ENCODE results near the gene EXOSC10.

EXOSC10 gene

GRCh38 chr1:11099310-11100148 is at the start of gene EXOSC10:
EXOSC10 (minus strand) TSS chr1:11099869; CDS start chr1:11099831, 38 bp downstream.
- peak; percentile 96 for DNase-seq (ENCODE audit: low spot score)

GRCh38 chr1:11147197-11147770 is 47.6 kb upstream of the EXOSC10 start:
- no peak for DNase-seq (ENCODE audit: low spot score)

DNA sequence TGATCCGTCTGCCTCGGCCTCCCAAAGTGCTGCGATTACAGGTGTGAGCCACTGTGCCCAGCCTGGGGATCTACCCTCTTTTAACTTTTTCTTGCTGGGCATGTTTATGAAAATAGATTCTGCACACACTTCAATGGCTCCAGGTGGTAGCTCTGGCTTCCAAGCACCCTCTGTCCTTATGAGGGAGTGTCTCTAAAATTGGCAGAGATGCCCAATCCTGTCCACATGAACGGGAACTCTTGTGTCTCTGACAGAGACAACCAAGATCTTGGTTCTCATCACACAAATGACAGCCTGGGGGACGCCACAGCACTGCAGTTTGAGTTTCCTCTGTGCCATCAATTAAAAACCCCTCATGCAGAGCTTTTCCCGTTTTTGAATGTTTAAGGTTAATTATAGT is 46.1 kb upstream of the EXOSC10 start:
- no peak for DNase-seq (ENCODE audit: low spot score)

DNA sequence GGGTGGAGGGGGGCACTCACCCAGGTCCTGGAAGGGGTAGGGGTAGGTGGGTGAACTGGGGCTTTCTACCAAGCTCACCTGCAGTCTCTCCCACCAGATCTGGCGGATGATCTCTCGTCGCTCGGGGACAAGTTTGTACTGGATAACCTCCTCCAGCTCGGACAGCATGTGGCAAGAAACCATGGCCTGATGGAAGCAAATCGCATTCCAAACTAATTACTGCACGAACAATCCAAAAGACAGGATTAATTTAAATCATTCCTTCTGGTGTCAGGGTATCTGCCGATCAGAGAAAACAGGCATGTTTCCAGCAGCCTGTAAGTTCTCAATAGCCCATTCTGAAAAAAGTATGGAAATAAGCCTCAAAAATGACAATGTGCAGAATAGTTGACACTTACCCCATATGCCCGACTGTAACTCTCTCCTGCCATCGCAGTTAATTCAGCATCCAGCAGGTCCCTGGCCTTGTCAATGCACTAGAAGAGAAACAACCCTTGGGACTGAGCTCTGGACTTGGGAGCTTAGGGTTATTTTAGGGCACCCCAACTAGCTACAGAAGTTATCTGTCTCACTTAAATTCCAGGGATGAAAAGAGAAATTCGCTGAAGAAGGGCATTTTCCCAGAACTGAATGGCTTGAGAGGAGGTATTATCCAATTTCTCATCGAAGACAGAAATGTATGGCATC is 45.0 kb upstream of the EXOSC10 start:
- DNase-seq (ENCODE audit: low spot score), result no peak

GRCh38 chr1:11143907-11144306 is 44.2 kb upstream of the EXOSC10 start:
- no peak for DNase-seq (ENCODE audit: low spot score)

- no peak for DNase-seq (ENCODE audit: low spot score)
Observed at GRCh38 chr1:11143401-11143800, 43.7 kb upstream of the EXOSC10 start.

DNA sequence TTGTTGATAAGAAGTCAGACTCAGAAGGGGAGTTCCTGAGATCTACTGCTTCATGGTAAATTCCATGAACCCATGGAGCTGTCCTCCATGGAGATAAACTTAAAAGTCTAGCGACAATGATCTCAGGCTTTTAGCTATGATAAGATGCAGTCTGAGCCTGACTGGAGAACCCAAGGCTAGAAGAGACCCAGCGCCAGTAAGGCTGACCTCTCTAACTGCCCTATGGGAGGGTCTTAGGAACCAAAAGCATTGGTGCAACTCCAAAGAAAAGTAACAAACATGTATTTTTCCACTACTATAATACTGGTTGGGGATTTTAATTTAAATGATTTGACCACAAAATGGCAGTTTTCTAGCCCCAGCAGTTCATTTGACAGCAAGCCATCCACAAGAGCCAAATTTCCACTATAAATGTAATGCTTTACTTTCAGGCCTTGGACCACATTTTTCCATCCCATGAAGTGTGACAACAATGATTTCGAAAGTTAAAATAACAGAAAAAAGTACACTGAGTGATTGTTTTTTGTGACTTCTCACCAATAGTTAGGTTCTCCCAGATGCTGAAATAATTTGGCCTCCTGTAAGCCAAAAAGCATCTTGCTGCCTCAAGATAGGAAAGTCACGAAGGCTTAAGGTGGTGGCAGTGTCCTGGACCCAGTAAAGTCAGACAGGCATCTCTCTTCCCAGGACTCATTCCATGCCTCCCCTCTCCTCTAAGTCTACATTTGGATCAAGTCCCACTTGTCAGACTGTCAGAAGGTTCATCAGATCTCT is 43.1 kb upstream of the EXOSC10 start:
- no peak for DNase-seq (ENCODE audit: low spot score)

GRCh38 chr1:11138952-11139351 is 39.3 kb upstream of the EXOSC10 start:
- no peak for DNase-seq (ENCODE audit: low spot score)

DNA sequence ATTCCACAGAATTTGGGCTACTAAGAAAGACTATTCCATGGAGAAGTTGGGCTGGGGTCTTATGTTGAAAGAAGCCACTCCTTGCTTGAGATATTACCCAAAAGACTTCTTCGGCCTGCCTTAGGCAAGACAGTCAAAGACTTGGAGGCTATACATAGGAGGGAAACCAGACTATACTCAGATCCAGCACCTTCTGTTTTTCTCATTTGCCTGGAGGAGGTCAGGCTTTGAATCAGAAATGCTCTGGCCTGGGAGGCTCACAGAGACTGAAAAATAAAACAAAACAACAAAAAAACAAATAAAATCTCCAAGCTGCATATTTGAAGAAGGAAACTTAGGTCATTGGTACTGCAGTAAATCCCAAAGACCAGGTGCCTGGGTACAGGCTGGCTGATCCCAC is 38.4 kb upstream of the EXOSC10 start:
- no peak for DNase-seq (ENCODE audit: low spot score)

DNA sequence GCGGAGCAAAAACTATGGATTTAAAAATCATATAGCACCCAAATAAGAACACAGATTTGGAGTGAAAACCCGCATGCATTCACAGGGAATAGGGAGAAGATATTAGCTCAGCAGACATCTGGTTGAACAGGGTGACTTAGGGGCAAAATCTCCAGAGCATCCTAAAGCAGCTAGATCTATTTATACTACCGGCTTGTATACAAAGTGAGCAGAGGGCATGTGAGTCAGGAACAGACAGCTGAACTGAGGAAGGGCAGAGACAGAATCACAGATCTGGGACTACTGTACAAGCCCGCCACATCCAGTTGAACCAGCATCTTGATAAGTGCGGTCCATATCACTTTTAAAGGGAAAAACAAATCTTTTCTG is 35.2 kb upstream of the EXOSC10 start:
- DNase-seq (ENCODE audit: low spot score), result peak; percentile 57

DNA sequence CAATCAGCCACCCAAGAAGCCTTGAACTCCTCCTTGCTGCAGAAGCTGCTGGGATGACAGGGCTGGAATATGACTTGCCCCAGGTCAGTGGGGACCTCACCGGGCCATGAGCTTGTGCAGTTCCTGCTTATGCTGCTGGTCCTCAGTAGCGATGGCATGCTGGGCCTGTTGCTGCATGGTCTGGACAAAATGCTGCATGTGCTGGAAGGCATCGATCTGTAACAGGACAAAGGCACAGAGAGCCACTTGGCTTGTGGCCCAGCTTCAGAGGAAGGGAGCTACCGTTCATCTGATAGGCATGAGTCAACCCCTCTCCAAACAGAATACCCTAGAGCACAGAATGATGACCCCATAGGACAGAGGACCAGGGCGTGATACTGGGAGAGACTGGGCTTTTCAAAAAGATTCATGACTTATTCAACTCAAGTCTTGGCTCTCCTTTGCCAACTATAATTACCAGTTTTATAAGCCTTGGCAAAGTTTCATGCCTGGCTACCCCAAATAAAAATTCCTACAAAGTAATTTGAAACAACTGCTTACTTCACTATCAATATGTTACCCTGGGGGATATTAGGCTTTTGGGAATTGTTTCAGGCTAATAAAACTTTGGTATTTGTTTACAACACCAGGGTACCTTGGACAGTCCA is 34.7 kb upstream of the EXOSC10 start:
- peak; percentile 45 for DNase-seq (ENCODE audit: low spot score)

DNA sequence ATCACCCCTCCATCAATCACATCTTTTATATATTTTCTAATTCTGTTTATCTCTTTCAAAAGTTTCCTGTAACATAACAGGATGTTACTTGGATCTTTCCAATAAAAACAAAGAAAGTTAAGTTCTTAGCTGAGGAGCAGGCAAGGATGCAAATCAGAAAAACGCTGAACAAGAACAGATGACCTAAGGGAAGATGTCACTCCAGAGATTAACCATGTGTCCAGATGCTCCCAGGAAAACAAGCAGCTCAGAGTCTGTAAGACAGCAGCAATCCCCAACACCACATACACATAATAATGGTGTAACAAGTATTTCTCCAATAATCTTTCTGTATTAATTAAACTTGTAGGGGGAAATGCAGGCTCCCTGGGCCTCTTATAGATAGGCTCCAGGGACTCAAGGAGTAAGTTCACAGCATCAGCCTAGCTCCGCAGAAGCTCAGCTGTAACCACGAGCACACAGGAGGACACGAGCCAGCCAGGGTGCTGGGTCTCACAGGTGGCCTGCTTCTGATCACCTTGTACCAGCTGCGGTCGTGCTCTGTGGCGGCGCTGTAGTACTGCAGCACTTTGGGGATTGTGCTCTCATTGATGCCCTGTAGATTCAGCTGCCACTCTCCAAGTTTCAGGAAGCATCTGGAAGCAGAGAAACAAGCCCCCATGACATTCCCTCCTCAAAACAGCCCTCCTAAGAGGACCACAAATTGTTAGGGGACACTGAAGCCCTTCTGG is 33.1 kb upstream of the EXOSC10 start:
- DNase-seq (ENCODE audit: low spot score), result no peak

- no peak for DNase-seq (ENCODE audit: low spot score)
Observed at GRCh38 chr1:11131816-11132215, 32.1 kb upstream of the EXOSC10 start.

GRCh38 chr1:11130406-11130805 is 30.7 kb upstream of the EXOSC10 start:
- no peak for DNase-seq (ENCODE audit: low spot score)

DNA sequence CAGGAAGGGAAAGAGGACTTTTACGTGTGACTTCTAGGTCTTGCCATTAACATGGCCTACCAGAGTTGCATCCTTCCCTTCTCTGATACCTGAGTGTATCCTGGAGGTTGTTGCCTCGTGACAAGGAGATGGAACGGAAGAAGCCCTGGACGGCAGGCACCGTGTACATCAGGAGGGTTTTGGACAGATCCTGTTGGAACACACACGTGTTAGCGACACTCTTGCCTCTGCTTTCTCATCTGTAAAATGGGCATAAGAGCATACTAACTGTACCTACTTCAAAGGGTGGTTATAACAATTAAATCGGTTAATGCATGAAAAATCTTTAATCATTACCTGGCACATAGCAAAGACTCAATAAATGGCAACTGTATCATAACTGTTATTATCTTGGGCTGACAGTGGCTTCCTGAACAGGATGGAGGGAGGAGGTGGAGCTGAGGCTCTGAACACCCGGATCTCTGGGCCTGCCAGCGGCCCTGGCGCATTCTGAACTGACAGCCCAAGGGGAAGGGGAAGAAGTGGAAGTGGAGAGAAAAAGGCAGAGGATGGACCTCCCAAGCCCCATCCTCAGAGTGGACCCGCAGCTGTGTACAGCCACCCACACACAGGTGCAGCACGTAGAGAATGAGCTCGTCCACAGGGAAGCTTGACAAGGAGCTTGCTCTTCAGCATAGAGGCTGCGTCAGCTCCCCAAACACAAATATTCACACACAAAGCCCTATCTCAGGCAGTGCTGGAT is 30.2 kb upstream of the EXOSC10 start:
- DNase-seq (ENCODE audit: low spot score), result no peak

GRCh38 chr1:11126569-11126968 is 26.9 kb upstream of the EXOSC10 start:
- DNase-seq (ENCODE audit: low spot score), result no peak

DNA sequence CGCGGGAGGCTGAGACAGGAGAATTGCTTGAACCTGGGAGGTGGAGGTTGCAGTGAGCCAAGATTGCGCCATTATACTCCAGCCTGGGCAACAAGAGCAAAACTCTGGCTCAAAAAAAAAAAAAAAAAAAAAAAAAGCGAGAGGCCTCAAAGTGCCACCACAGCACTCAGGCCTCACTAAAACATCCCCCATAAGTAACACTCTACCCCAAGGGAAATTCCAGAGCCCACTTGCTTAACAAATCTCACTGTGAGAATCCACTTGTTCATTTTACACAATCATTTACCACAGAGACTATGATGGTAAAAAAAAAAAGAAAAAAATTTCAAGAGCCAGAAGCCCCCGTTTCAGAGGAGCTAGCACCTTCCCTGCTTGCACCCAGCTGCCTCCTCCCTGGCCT is 26.3 kb upstream of the EXOSC10 start:
- DNase-seq (ENCODE audit: low spot score), result no peak

DNA sequence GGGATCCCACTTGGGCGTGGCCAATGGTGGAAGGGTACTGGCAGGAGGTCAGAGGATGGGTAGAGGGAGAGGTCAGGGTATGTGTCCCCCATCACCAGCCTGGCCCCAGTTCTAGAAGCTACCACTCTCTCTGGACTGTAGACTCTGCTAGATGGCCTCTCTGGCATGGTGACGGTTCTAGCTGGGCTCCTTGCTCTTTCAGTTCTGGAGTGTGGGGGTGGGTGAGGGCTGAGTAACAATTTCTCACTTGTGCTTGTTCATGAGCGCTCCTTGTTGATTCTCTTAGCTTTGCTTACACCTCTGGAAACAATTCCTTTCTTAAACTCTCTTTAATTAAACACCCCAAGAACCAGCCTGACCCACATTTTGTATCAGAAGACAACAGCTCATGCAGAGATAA is 25.3 kb upstream of the EXOSC10 start:
- DNase-seq (ENCODE audit: low spot score), result no peak

DNA sequence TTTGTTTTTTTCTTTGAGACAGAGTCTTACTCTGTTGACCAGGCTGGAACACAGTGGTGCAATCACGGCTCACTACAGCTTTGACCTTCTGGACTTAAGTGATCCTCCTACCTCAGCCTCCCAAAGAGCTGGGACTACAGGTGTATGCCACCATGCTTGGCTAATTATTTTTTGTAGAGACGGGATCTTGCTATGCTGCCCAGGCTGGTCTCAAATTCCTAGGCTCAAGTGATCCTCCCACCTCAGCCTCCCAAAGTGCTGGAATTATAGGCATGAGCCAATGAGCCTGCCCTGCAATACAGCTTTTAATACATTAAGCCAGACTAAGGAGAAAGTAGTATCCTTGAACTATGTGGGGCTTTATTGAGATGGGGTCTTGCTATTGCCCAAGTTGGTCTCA is 16.6 kb upstream of the EXOSC10 start:
- no peak for DNase-seq (ENCODE audit: low spot score)

GRCh38 chr1:11114966-11115365 is 15.3 kb upstream of the EXOSC10 start:
- DNase-seq (ENCODE audit: low spot score), result no peak
